Measurements from ENCODE around the gene FAM200C. TPM values are rescaled to one million over a fixed set of nuclear protein-coding genes. Genes with fewer than 3 reads are reported as not detected.

Gene FAM200C
- total and polyA plus RNA-seq, 9 of the 15 experiments (the other 6 are each of a cell fraction or from before 2014, with no cell fraction given): 1.3 to 7.0 (median 1.8) TPM

DNA sequence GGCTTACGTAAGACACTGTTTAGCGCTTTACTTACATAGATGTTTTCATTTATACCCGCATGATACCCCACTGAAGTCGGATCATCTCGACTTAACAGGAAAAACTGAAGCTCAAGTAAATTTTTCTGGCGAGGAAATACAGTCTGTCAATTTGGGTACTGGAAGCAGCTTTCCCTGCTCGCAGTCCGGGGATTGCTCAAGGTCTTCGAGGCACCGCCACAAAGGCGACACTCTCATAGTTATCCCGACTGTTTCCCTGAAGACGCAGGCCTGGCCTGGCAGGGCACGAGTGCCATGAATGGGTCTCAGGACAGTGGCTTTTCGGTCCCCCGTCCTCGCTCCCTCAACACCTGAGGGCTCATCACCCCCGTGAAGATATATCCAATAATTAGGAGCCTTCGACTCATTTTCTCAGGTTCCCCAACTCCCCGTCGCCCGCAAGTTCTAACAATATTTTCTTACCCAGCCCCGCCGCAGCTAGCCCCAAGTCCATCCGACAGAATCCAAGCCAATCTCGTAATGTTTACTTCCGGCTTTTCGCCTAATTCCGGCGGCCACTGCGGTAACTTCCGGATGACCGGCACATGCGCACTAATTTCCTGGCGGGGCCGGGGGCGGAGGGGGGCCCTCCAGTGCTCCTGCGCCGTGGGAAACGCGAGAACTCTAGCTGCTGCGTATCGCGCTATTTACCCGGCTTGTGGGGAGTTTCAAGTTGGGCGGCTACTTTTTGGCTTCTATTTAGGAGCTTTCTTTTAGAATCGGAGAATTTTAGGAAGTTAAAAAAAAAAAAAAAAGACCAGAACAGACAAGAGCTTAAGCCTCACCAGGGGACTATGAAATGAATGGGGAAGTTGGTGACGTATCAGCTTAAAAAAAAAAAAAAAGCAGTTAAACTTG lies 19.0 kb upstream of the FAM200C start, which contains the start of gene SLU7 (continued):
- no peak for TF ChIP-seq ZNF407 (IDR thresholded peaks at IDR 0.05; ENCODE audit: low read depth)
- no peak for TF ChIP-seq ZNF224 (CRISPR knock-in tag; IDR thresholded peaks at IDR 0.05)
- TF ChIP-seq THRA (IDR thresholded peaks at IDR 0.05): no peak
- TF ChIP-seq TRIM24 (IDR thresholded peaks at IDR 0.05): no peak
- TF ChIP-seq RBM14 (IDR thresholded peaks at IDR 0.05; ENCODE audit: borderline replicate concordance, insufficient read depth, low read depth, low read length): no peak
- TF ChIP-seq ZBED1 (IDR thresholded peaks at IDR 0.05): no peak
- TF ChIP-seq SMARCB1 (IDR thresholded peaks at IDR 0.05; ENCODE audit: insufficient read length, low read depth): no peak
- no peak for TF ChIP-seq STAT5B (CRISPR knock-in tag; IDR thresholded peaks at IDR 0.05)
- no peak for TF ChIP-seq MCM2 (IDR thresholded peaks at IDR 0.05; ENCODE audit: low read depth)
- TF ChIP-seq, protein P1, sequence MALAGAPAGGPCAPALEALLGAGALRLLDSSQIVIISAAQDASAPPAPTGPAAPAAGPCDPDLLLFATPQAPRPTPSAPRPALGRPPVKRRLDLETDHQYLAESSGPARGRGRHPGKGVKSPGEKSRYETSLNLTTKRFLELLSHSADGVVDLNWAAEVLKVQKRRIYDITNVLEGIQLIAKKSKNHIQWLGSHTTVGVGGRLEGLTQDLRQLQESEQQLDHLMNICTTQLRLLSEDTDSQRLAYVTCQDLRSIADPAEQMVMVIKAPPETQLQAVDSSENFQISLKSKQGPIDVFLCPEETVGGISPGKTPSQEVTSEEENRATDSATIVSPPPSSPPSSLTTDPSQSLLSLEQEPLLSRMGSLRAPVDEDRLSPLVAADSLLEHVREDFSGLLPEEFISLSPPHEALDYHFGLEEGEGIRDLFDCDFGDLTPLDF (CRISPR knock-in tag; IDR thresholded peaks at IDR 0.05): no peak
- TF ChIP-seq CEBPB (tag; IDR thresholded peaks at IDR 0.05): no peak
- no peak for TF ChIP-seq MED1 (CRISPR knock-in tag; IDR thresholded peaks at IDR 0.05; ENCODE audit: borderline replicate concordance)
- peak; percentile 13; the same call in 1 of the 2 replicates for TF ChIP-seq TAF7 (tag; IDR thresholded peaks at IDR 0.05)
- TF ChIP-seq, protein P2, sequence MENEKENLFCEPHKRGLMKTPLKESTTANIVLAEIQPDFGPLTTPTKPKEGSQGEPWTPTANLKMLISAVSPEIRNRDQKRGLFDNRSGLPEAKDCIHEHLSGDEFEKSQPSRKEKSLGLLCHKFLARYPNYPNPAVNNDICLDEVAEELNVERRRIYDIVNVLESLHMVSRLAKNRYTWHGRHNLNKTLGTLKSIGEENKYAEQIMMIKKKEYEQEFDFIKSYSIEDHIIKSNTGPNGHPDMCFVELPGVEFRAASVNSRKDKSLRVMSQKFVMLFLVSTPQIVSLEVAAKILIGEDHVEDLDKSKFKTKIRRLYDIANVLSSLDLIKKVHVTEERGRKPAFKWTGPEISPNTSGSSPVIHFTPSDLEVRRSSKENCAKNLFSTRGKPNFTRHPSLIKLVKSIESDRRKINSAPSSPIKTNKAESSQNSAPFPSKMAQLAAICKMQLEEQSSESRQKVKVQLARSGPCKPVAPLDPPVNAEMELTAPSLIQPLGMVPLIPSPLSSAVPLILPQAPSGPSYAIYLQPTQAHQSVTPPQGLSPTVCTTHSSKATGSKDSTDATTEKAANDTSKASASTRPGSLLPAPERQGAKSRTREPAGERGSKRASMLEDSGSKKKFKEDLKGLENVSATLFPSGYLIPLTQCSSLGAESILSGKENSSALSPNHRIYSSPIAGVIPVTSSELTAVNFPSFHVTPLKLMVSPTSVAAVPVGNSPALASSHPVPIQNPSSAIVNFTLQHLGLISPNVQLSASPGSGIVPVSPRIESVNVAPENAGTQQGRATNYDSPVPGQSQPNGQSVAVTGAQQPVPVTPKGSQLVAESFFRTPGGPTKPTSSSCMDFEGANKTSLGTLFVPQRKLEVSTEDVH (IDR thresholded peaks at IDR 0.05; ENCODE audit: low read depth, partially characterized antibody): peak; percentile 83

Data from K562 (cell line).